Tibial nerve (tissue), 4 donors: ENCODE measurements around the gene ALOXE3.

Experiments
- EP300 ChIP-seq, 2 donors: sonication (generic); formaldehyde crosslinking; IDR thresholded peaks; one replicate each; pipeline ENCODE4 v1.6.1; 2017; ENCODE audit warnings: antibody characterized with exemption in 2 of 2, mild to moderate bottlenecking in 1 of 2
- POLR2A ChIP-seq, 2 donors: fragments of 450-650 bp; IDR thresholded peaks; one replicate each; pipeline ENCODE4 v1.6.1; 2017; ENCODE audit warnings: antibody characterized with exemption in 2 of 2, mild to moderate bottlenecking in 2 of 2, moderate library complexity in 2 of 2
- TF ChIP-seq, protein P1 (sequence below), 5 experiments: fragments of 200-600 bp in 3 of 5; fragments of 450-650 bp in 2 of 5; sonication (generic) in 3 of 5; IDR thresholded peaks; one replicate each; pipeline ENCODE4 v1.5.1; 2016 to 2019; ENCODE audit warnings: antibody characterized with exemption in 5 of 5, mild to moderate bottlenecking in 3 of 5, moderate library complexity in 2 of 5

DNA sequence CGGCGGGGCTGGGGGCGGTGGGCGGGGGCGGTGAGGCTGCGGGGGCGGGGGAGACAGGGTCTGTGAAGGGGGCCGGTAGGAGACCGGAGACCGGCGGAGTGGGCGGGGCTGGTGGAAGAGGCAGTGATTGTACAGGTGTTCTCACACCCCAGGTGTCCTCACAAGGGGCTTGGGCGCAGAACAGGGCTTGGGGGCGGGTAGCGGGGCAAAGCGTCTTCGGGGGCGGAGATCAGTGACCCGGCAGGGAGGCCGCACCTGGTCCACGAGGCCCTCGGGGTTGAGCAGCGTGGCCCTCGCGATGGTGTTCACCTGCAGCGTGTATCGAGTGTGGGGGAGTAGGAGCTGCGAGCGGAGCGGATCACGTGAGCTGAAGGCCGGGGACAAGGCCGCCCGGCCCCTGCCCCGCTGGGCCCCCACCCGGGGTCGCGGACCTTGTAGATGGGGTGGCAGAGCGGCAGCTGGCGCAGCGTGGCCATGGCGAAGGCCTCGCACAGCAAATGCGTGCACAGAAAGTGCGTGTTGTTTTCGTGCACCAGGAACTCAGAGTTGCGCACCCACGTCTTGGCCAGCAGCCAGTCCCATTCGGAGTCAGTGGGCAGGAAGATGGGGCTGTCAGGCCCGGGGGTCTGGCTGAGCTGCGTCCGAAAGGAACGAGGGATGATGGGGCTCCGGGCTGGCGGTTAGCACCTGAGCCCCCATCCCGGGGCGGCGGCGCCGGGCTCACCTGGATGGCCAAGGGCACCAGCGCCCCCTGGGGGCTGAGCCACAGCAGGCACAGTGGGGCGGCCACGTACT, 8.5 kb downstream of the ALOXE3 start:
- TF ChIP-seq, protein P1, sequence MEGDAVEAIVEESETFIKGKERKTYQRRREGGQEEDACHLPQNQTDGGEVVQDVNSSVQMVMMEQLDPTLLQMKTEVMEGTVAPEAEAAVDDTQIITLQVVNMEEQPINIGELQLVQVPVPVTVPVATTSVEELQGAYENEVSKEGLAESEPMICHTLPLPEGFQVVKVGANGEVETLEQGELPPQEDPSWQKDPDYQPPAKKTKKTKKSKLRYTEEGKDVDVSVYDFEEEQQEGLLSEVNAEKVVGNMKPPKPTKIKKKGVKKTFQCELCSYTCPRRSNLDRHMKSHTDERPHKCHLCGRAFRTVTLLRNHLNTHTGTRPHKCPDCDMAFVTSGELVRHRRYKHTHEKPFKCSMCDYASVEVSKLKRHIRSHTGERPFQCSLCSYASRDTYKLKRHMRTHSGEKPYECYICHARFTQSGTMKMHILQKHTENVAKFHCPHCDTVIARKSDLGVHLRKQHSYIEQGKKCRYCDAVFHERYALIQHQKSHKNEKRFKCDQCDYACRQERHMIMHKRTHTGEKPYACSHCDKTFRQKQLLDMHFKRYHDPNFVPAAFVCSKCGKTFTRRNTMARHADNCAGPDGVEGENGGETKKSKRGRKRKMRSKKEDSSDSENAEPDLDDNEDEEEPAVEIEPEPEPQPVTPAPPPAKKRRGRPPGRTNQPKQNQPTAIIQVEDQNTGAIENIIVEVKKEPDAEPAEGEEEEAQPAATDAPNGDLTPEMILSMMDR (IDR thresholded peaks at IDR 0.05) = peak; percentile 51 to 74 (median 67)
- no peak for TF ChIP-seq POLR2A (IDR thresholded peaks at IDR 0.05)
- TF ChIP-seq EP300 (IDR thresholded peaks at IDR 0.05) = no peak
